HepG2 (cell line): ENCODE data around the gene NPW. TPM values are rescaled to one million over a fixed set of nuclear protein-coding genes. Genes with fewer than 3 reads are reported as not detected.
A peak's percentile ranks its signal among the peaks of the same experiment; 100 is the strongest.

Experiments
- AHR ChIP-seq: IDR thresholded peaks from 2 replicates; pipeline ENCODE4 v1.6.1; 2018; ENCODE audit warnings: missing genetic modification reagents, missing compliant biosample characterization
- ARNTL ChIP-seq: sonication (generic); formaldehyde crosslinking; IDR thresholded peaks from 2 replicates; pipeline ENCODE4 v1.4.0; 2020; ENCODE audit warnings: mild to moderate bottlenecking, missing genetic modification reagents
- GZF1 ChIP-seq: sonication (generic); formaldehyde crosslinking; IDR thresholded peaks from 2 replicates; pipeline ENCODE4 v1.5.1; 2020; ENCODE audit warnings: mild to moderate bottlenecking, missing genetic modification reagents
- HNRNPLL ChIP-seq: fragments of 200-400 bp; formaldehyde crosslinking; IDR thresholded peaks from 2 replicates; pipeline ENCODE4 v1.6.1; 2017; ENCODE audit warnings: mild to moderate bottlenecking, low read depth, low read length; ENCODE audit not compliant: poor library complexity, severe bottlenecking
- MBNL3 ChIP-seq: fragments of 250-450 bp; sonication (Bioruptor Pico); conservative IDR thresholded peaks from 2 replicates; pipeline ENCODE4 v1.8.0; 2022; ENCODE audit warnings: mild to moderate bottlenecking, inconsistent platforms
- NFKB2 ChIP-seq: sonication (generic); formaldehyde crosslinking; IDR thresholded peaks from 2 replicates; pipeline ENCODE4 v1.4.0; 2020; ENCODE audit warnings: missing genetic modification reagents, borderline replicate concordance
- YEATS4 ChIP-seq: sonication (generic); formaldehyde crosslinking; IDR thresholded peaks from 2 replicates; pipeline ENCODE4 v1.4.0; 2020; ENCODE audit warnings: missing genetic modification reagents, borderline replicate concordance
- ZNF552 ChIP-seq: sonication (generic); formaldehyde crosslinking; IDR thresholded peaks from 2 replicates; pipeline ENCODE4 v1.9.0; 2022; ENCODE audit warnings: missing genetic modification reagents, mild to moderate bottlenecking, borderline replicate concordance
- ZNF605 ChIP-seq: sonication (generic); formaldehyde crosslinking; IDR thresholded peaks from 2 replicates; pipeline ENCODE4 v1.8.0; 2022; ENCODE audit warnings: mild to moderate bottlenecking, missing genetic modification reagents
- ZNF775 ChIP-seq: sonication (generic); formaldehyde crosslinking; IDR thresholded peaks from 2 replicates; pipeline ENCODE4 v1.4.0; 2020; ENCODE audit warnings: missing genetic modification reagents, mild to moderate bottlenecking, moderate library complexity, borderline replicate concordance
- polyA plus RNA-seq, 8 experiments: library from polyadenylated mRNA; depleted of rRNA in 3 of 8; stranded (reverse) in 7 of 8; unstranded in 1 of 8; fragments of >200 nt; fragmentation: Illumina TruSeq in 4 of 8; extraction: Trizol in 4 of 8; gene quantifications; 2 replicates each; pipeline versions ENCODE4 v1.2.1 to v1.2.3, GENCODE V29; 2011 to 2016; ENCODE audit warnings: low read depth in 4 of 8, missing spikeins in 1 of 8, mixed read lengths in 1 of 8; ENCODE audit not compliant: insufficient read depth in 1 of 8
- total RNA-seq, 5 experiments: library from RNA; depleted of rRNA; stranded (reverse); fragments of >200 nt; fragmentation: Illumina TruSeq; extraction: Trizol; gene quantifications; 2 replicates each; pipeline ENCODE4 v1.2.3, GENCODE V29; 2016; ENCODE audit warnings: low read depth in 1 of 5
- TF ChIP-seq, protein P1 (sequence below): sonication (generic); formaldehyde crosslinking; IDR thresholded peaks from 2 replicates; pipeline ENCODE4 v1.8.1; 2023; ENCODE audit warnings: mild to moderate bottlenecking, missing genetic modification reagents
- TF ChIP-seq, protein P2 (sequence below): sonication (generic); formaldehyde crosslinking; IDR thresholded peaks from 2 replicates; pipeline ENCODE4 v1.8.0; 2022; ENCODE audit warnings: mild to moderate bottlenecking, missing genetic modification reagents
- TF ChIP-seq, protein P3 (sequence below): sonication (generic); formaldehyde crosslinking; IDR thresholded peaks from 2 replicates; pipeline ENCODE4 v1.5.0; 2020; ENCODE audit warnings: mild to moderate bottlenecking, missing genetic modification reagents
- TF ChIP-seq, protein P4 (sequence below): sonication (generic); formaldehyde crosslinking; IDR thresholded peaks from 2 replicates; pipeline ENCODE4 v1.4.0; 2020; ENCODE audit warnings: missing genetic modification reagents, borderline replicate concordance
- TF ChIP-seq, protein P5 (sequence below): sonication (generic); formaldehyde crosslinking; IDR thresholded peaks from 2 replicates; pipeline ENCODE4 v1.5.0; 2020; ENCODE audit warnings: mild to moderate bottlenecking, missing genetic modification reagents, borderline replicate concordance

NPW gene
- total and polyA plus RNA-seq, 2 of the 13 experiments (the other 11 are each of a cell fraction or from before 2014, with no cell fraction given): 0.24 to 0.97 TPM

DNA sequence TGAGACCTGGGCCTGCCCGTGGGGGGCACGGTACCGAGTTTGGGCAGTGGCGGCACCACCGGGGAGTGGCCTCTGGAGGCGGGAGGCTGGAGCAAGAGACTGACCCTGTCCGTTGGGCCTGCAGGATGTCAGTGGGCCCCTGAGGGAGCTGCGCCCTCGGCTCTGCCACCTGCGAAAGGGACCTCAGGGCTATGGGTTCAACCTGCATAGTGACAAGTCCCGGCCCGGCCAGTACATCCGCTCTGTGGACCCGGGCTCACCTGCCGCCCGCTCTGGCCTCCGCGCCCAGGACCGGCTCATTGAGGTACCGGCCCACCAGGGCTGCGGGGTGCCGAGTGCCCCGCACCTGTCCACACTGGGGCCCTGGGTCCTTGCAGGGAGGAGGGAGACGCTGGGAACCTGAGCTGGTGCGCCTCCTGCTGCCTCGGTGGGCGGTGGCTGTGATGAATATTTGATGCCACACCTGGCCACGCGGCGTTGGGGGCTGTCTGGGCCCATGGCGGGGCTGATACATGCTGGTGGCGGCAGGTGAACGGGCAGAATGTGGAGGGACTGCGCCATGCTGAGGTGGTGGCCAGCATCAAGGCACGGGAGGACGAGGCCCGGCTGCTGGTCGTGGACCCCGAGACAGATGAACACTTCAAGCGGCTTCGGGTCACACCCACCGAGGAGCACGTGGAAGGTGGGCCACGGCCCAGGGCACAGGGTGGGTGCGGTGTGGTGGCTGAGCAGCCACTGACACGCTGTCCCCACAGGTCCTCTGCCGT is 16.8 kb downstream of the NPW start (continued):
- peak; percentile 13; the same call in 1 of the 2 replicates for TF ChIP-seq ZNF552 (CRISPR knock-in tag)
- TF ChIP-seq, protein P1, sequence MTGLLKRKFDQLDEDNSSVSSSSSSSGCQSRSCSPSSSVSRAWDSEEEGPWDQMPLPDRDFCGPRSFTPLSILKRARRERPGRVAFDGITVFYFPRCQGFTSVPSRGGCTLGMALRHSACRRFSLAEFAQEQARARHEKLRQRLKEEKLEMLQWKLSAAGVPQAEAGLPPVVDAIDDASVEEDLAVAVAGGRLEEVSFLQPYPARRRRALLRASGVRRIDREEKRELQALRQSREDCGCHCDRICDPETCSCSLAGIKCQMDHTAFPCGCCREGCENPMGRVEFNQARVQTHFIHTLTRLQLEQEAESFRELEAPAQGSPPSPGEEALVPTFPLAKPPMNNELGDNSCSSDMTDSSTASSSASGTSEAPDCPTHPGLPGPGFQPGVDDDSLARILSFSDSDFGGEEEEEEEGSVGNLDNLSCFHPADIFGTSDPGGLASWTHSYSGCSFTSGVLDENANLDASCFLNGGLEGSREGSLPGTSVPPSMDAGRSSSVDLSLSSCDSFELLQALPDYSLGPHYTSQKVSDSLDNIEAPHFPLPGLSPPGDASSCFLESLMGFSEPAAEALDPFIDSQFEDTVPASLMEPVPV (CRISPR knock-in tag): peak; percentile 67; the same call in 1 of the 2 replicates
- no peak for TF ChIP-seq ZNF605 (CRISPR knock-in tag)
- TF ChIP-seq GZF1: no peak
- TF ChIP-seq, protein P2, sequence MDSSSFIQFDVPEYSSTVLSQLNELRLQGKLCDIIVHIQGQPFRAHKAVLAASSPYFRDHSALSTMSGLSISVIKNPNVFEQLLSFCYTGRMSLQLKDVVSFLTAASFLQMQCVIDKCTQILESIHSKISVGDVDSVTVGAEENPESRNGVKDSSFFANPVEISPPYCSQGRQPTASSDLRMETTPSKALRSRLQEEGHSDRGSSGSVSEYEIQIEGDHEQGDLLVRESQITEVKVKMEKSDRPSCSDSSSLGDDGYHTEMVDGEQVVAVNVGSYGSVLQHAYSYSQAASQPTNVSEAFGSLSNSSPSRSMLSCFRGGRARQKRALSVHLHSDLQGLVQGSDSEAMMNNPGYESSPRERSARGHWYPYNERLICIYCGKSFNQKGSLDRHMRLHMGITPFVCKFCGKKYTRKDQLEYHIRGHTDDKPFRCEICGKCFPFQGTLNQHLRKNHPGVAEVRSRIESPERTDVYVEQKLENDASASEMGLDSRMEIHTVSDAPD (CRISPR knock-in tag): peak; percentile 45; the same call in 1 of the 2 replicates
- TF ChIP-seq, protein P3, sequence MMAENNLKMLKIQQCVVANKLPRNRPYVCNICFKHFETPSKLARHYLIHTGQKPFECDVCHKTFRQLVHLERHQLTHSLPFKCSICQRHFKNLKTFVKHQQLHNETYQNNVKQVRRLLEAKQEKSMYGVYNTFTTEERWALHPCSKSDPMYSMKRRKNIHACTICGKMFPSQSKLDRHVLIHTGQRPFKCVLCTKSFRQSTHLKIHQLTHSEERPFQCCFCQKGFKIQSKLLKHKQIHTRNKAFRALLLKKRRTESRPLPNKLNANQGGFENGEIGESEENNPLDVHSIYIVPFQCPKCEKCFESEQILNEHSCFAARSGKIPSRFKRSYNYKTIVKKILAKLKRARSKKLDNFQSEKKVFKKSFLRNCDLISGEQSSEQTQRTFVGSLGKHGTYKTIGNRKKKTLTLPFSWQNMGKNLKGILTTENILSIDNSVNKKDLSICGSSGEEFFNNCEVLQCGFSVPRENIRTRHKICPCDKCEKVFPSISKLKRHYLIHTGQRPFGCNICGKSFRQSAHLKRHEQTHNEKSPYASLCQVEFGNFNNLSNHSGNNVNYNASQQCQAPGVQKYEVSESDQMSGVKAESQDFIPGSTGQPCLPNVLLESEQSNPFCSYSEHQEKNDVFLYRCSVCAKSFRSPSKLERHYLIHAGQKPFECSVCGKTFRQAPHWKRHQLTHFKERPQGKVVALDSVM (CRISPR knock-in tag): peak; percentile 8; the same call in 1 of the 2 replicates
- TF ChIP-seq MBNL3: no peak
- TF ChIP-seq YEATS4 (CRISPR knock-in tag): no peak
- TF ChIP-seq HNRNPLL: peak; percentile 28
- TF ChIP-seq NFKB2 (CRISPR knock-in tag): peak; percentile 10; the same call in 1 of the 2 replicates
- TF ChIP-seq, protein P4, sequence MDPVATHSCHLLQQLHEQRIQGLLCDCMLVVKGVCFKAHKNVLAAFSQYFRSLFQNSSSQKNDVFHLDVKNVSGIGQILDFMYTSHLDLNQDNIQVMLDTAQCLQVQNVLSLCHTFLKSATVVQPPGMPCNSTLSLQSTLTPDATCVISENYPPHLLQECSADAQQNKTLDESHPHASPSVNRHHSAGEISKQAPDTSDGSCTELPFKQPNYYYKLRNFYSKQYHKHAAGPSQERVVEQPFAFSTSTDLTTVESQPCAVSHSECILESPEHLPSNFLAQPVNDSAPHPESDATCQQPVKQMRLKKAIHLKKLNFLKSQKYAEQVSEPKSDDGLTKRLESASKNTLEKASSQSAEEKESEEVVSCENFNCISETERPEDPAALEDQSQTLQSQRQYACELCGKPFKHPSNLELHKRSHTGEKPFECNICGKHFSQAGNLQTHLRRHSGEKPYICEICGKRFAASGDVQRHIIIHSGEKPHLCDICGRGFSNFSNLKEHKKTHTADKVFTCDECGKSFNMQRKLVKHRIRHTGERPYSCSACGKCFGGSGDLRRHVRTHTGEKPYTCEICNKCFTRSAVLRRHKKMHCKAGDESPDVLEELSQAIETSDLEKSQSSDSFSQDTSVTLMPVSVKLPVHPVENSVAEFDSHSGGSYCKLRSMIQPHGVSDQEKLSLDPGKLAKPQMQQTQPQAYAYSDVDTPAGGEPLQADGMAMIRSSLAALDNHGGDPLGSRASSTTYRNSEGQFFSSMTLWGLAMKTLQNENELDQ: no peak
- no peak for TF ChIP-seq ARNTL
- no peak for TF ChIP-seq ZNF775 (CRISPR knock-in tag)
- TF ChIP-seq, protein P5, sequence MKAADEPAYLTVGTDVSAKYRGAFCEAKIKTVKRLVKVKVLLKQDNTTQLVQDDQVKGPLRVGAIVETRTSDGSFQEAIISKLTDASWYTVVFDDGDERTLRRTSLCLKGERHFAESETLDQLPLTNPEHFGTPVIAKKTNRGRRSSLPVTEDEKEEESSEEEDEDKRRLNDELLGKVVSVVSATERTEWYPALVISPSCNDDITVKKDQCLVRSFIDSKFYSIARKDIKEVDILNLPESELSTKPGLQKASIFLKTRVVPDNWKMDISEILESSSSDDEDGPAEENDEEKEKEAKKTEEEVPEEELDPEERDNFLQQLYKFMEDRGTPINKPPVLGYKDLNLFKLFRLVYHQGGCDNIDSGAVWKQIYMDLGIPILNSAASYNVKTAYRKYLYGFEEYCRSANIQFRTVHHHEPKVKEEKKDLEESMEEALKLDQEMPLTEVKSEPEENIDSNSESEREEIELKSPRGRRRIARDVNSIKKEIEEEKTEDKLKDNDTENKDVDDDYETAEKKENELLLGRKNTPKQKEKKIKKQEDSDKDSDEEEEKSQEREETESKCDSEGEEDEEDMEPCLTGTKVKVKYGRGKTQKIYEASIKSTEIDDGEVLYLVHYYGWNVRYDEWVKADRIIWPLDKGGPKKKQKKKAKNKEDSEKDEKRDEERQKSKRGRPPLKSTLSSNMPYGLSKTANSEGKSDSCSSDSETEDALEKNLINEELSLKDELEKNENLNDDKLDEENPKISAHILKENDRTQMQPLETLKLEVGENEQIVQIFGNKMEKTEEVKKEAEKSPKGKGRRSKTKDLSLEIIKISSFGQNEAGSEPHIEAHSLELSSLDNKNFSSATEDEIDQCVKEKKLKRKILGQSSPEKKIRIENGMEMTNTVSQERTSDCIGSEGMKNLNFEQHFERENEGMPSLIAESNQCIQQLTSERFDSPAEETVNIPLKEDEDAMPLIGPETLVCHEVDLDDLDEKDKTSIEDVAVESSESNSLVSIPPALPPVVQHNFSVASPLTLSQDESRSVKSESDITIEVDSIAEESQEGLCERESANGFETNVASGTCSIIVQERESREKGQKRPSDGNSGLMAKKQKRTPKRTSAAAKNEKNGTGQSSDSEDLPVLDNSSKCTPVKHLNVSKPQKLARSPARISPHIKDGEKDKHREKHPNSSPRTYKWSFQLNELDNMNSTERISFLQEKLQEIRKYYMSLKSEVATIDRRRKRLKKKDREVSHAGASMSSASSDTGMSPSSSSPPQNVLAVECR (CRISPR knock-in tag): 0 out of 2 replicates have a peak, but pooled peaks have one; percentile 11
- TF ChIP-seq AHR: no peak
